BE2C (cell line): Measurements from ENCODE around the gene ELAC2.
"Not testable (repeated sequence)": the region's sequence is repeated elsewhere in the genome, so short reads cannot be mapped to it uniquely, and the experiment has no call there.

Experiments
- DNase-seq: peaks from one replicate; pipeline ENCODE4 v3.0.0-alpha.2; 2020
- H3K27me3 ChIP-seq: fragments of 250-450 bp; sonication (Bioruptor Pico); 2 replicates; pipeline ENCODE4 v1.5.1; 2020; ENCODE audit warnings: mild to moderate bottlenecking
- H3K36me3 ChIP-seq: fragments of 250-450 bp; sonication (Bioruptor Pico); 2 replicates; pipeline ENCODE4 v1.5.1; 2020; ENCODE audit warnings: mild to moderate bottlenecking
- H3K4me1 ChIP-seq: fragments of 250-450 bp; sonication (Bioruptor Pico); 2 replicates; pipeline ENCODE4 v1.5.1; 2020
- H3K4me3 ChIP-seq: 2 replicates; pipeline ENCODE4 v1.5.1; 2011; ENCODE audit warnings: low read depth, low read length
- H3K9me3 ChIP-seq: fragments of 250-450 bp; sonication (Bioruptor Pico); 2 replicates; pipeline ENCODE4 v1.5.1; 2020
- CTCF ChIP-seq: IDR thresholded peaks from 2 replicates; pipeline ENCODE4 v1.5.1; 2012; ENCODE audit warnings: mild to moderate bottlenecking, low read depth, low read length

Gene ELAC2

GRCh38 chr17:12979826-12980500 lies 37.9 kb downstream of the ELAC2 start:
- TF ChIP-seq CTCF, result no peak
- Histone ChIP-seq H3K4me3 (no peak overlapping the region), H3K27me3 (no peaks in the 10 kb centered on the region), H3K4me1 (no peaks in the 10 kb centered on the region), H3K36me3 (no peaks in the 10 kb centered on the region), H3K9me3 (no peaks in the 10 kb centered on the region)
- no peak for DNase-seq

- Histone ChIP-seq H3K36me3 (no peaks in the 10 kb centered on the region), H3K9me3 (no peaks in the 10 kb centered on the region), H3K27me3 (no peaks in the 10 kb centered on the region), H3K4me3 (no peak overlapping the region), H3K4me1 (no peaks in the 10 kb centered on the region)
- no peak for TF ChIP-seq CTCF
- no peak for DNase-seq
Measured at GRCh38 chr17:12979246-12979645, 38.6 kb downstream of the ELAC2 start.

- H3K36me3 ChIP-seq, H3K4me3 ChIP-seq, DNase-seq, H3K27me3 ChIP-seq, H3K9me3 ChIP-seq, H3K4me1 ChIP-seq: not testable (repeated sequence)
Measured at GRCh38 chr17:12978787-12979186, 39.0 kb downstream of the ELAC2 start.

GRCh38 chr17:12977008-12977751 lies 40.6 kb downstream of the ELAC2 start:
- H3K27me3 ChIP-seq, result no peaks in the 10 kb centered on the region
- H3K9me3 ChIP-seq, result no peaks in the 10 kb centered on the region
- DNase-seq, result no peak
- no peak for TF ChIP-seq CTCF
- no peak overlapping the region for H3K4me3 ChIP-seq
- H3K4me1 ChIP-seq, result no peaks in the 10 kb centered on the region
- no peaks in the 10 kb centered on the region for H3K36me3 ChIP-seq

- Histone ChIP-seq H3K27me3 (no peaks in the 10 kb centered on the region), H3K4me3 (no peak overlapping the region), H3K36me3 (no peaks in the 10 kb centered on the region), H3K9me3 (no peaks in the 10 kb centered on the region), H3K4me1 (no peaks in the 10 kb centered on the region)
- DNase-seq, result no peak
- TF ChIP-seq CTCF, result no peak
Measured at GRCh38 chr17:12974005-12974531, 43.8 kb downstream of the ELAC2 start.

- DNase-seq, result no peak
- Histone ChIP-seq H3K9me3 (no peaks in the 10 kb centered on the region), H3K4me3 (no peak overlapping the region), H3K36me3 (no peaks in the 10 kb centered on the region), H3K4me1 (no peaks in the 10 kb centered on the region), H3K27me3 (no peaks in the 10 kb centered on the region)
- TF ChIP-seq CTCF, result no peak
Measured at GRCh38 chr17:12973496-12974004, 44.3 kb downstream of the ELAC2 start.
